Astrocyte (in vitro differentiated cells and primary cell): ENCODE measurements around the gene USH1C. TPM values are rescaled to one million over a fixed set of nuclear protein-coding genes. Genes with fewer than 3 reads are reported as not detected.

ENCODE experiments used
- DNase-seq: peaks from one replicate; pipeline ENCODE4 v3.0.0-alpha.2; 2010; ENCODE audit warnings: low read depth
- FAIRE-seq: peaks from 2 replicates; lab custom pipeline; 2011; peaks lifted over from hg19 to GRCh38; lab: Jason Lieb, UNC
- H2AFZ ChIP-seq: 2 replicates; pipeline ENCODE4 v1.6.0; 2012; ENCODE audit warnings: low read depth, low read length, inconsistent platforms
- H3K27ac ChIP-seq: 2 replicates; pipeline ENCODE4 v1.5.1; 2011; ENCODE audit warnings: low read depth, low read length, inconsistent platforms
- H3K27me3 ChIP-seq: 2 replicates; pipeline ENCODE4 v1.6.0; 2011; ENCODE audit warnings: low read length, inconsistent platforms; ENCODE audit not compliant: insufficient read depth
- H3K36me3 ChIP-seq: 2 replicates; pipeline ENCODE4 v1.5.1; 2011; ENCODE audit warnings: low read length, inconsistent platforms; ENCODE audit not compliant: insufficient read depth
- H3K4me1 ChIP-seq: 2 replicates; pipeline ENCODE4 v1.5.1; 2011; ENCODE audit warnings: low read length, inconsistent platforms; ENCODE audit not compliant: insufficient read depth
- H3K4me2 ChIP-seq: 2 replicates; pipeline ENCODE4 v1.6.0; 2012; ENCODE audit warnings: low read length, inconsistent platforms
- H3K4me3 ChIP-seq: 2 replicates; pipeline ENCODE4 v1.5.1; 2011; ENCODE audit warnings: low read depth, mild to moderate bottlenecking, low read length, inconsistent platforms; ENCODE audit not compliant: insufficient read depth
- H3K79me2 ChIP-seq: 2 replicates; pipeline ENCODE4 v1.6.0; 2012; ENCODE audit warnings: mild to moderate bottlenecking, low read length, inconsistent platforms; ENCODE audit not compliant: insufficient read depth
- H3K9ac ChIP-seq: 2 replicates; pipeline ENCODE4 v1.6.0; 2012; ENCODE audit warnings: mild to moderate bottlenecking, low read length, inconsistent platforms
- H3K9me3 ChIP-seq: 2 replicates; pipeline ENCODE4 v1.5.1; 2012; ENCODE audit warnings: low read depth, mild to moderate bottlenecking, low read length, inconsistent platforms; ENCODE audit not compliant: insufficient read depth
- H4K20me1 ChIP-seq: 2 replicates; pipeline ENCODE4 v1.6.0; 2012; ENCODE audit warnings: low read length, inconsistent platforms; ENCODE audit not compliant: insufficient read depth
- H3K27ac Mint-ChIP-seq: one replicate; pipeline ENCODE4 v1.8.0; 2021; ENCODE audit warnings: mild to moderate bottlenecking, mixed read lengths; ENCODE audit not compliant: unreplicated experiment
- H3K27me3 Mint-ChIP-seq: one replicate; pipeline ENCODE4 v1.8.0; 2021; ENCODE audit warnings: low read depth, mixed read lengths; ENCODE audit not compliant: unreplicated experiment
- H3K36me3 Mint-ChIP-seq: one replicate; pipeline ENCODE4 v1.8.0; 2021; ENCODE audit warnings: low read depth, mixed read lengths; ENCODE audit not compliant: unreplicated experiment
- H3K4me1 Mint-ChIP-seq: one replicate; pipeline ENCODE4 v1.8.0; 2021; ENCODE audit warnings: low read depth, mixed read lengths; ENCODE audit not compliant: unreplicated experiment
- H3K4me3 Mint-ChIP-seq: one replicate; pipeline ENCODE4 v1.8.0; 2021; ENCODE audit warnings: mild to moderate bottlenecking, moderate library complexity, mixed read lengths; ENCODE audit not compliant: unreplicated experiment
- H3K9me3 Mint-ChIP-seq: one replicate; pipeline ENCODE4 v1.8.0; 2021; ENCODE audit warnings: mild to moderate bottlenecking, mixed read lengths; ENCODE audit not compliant: unreplicated experiment
- CTCF ChIP-seq: IDR thresholded peaks from 2 replicates; pipeline ENCODE4 v1.5.1; 2011; ENCODE audit warnings: low read depth, mild to moderate bottlenecking, inconsistent platforms, low read length, moderate library complexity; ENCODE audit not compliant: insufficient read depth
- EZH2 ChIP-seq: IDR thresholded peaks from 2 replicates; pipeline ENCODE4 v1.6.1; 2012; ENCODE audit warnings: mild to moderate bottlenecking, low read length, inconsistent platforms; ENCODE audit not compliant: insufficient read depth
- total RNA-seq: library from RNA; stranded (reverse); gene quantifications from 2 replicates; pipeline ENCODE4 v1.2.1, GENCODE V29; 2021

Gene USH1C
- total RNA-seq, 1 donor from 2014 or later = not detected

GRCh38 chr11:17458268-17458667, 85.9 kb downstream of the USH1C start:
- no peak overlapping the region for H2AFZ ChIP-seq

GRCh38 chr11:17457396-17458173, 86.6 kb downstream of the USH1C start:
- Histone ChIP-seq H3K79me2 (no peaks in the 10 kb centered on the region), H3K27ac (no peak overlapping the region), H3K9ac (no peak overlapping the region), H3K36me3 (no peaks in the 10 kb centered on the region), H3K4me2 (no peak overlapping the region), H2AFZ (no peak overlapping the region), H4K20me1 (no peaks in the 10 kb centered on the region), H3K4me3 (no peak overlapping the region), H3K9me3 (no peaks in the 10 kb centered on the region), H3K4me1 (no peaks in the 10 kb centered on the region), H3K27me3 (peaks cover 5% of the 10 kb centered on the region)
- Mint-ChIP-seq H3K27me3 (peaks cover 30% of the 10 kb centered on the region), H3K27ac (no peak overlapping the region), H3K9me3 (no peaks in the 10 kb centered on the region), H3K4me1 (no peaks in the 10 kb centered on the region), H3K4me3 (no peak overlapping the region), H3K36me3 (no peaks in the 10 kb centered on the region)
- TF ChIP-seq EZH2 (no peak), CTCF (no peak)
- DNase-seq = no peak
- no peak for FAIRE-seq

More at GRCh38 chr11:17458268-17458667, 85.9 kb downstream of the USH1C start:
- no peaks in the 10 kb centered on the region for H3K9me3 Mint-ChIP-seq
- H3K27me3 Mint-ChIP-seq = peaks cover 24% of the 10 kb centered on the region
- Histone ChIP-seq H3K9ac (no peak overlapping the region), H3K36me3 (no peaks in the 10 kb centered on the region), H3K4me1 (no peaks in the 10 kb centered on the region), H3K4me2 (no peak overlapping the region), H3K27ac (no peak overlapping the region), H3K27me3 (peaks cover 3% of the 10 kb centered on the region), H3K4me3 (no peak overlapping the region), H3K9me3 (no peaks in the 10 kb centered on the region), H3K79me2 (no peaks in the 10 kb centered on the region), H4K20me1 (no peaks in the 10 kb centered on the region)
- no peak overlapping the region for H3K27ac Mint-ChIP-seq
- H3K36me3 Mint-ChIP-seq = no peaks in the 10 kb centered on the region
- TF ChIP-seq CTCF (no peak), EZH2 (no peak)
- H3K4me3 Mint-ChIP-seq = no peak overlapping the region
- no peak for FAIRE-seq
- no peak for DNase-seq
- H3K4me1 Mint-ChIP-seq = no peaks in the 10 kb centered on the region

GRCh38 chr11:17452668-17453067, 91.5 kb downstream of the USH1C start:
- Histone ChIP-seq H4K20me1 (no peaks in the 10 kb centered on the region), H3K9me3 (no peaks in the 10 kb centered on the region), H3K27me3 (peaks cover 5% of the 10 kb centered on the region), H3K79me2 (no peaks in the 10 kb centered on the region), H3K9ac (no peak overlapping the region), H3K4me1 (no peaks in the 10 kb centered on the region), H3K27ac (no peak overlapping the region), H3K36me3 (no peaks in the 10 kb centered on the region), H2AFZ (no peak overlapping the region), H3K4me2 (no peak overlapping the region), H3K4me3 (no peak overlapping the region)
- H3K4me1 Mint-ChIP-seq = no peaks in the 10 kb centered on the region
- no peak overlapping the region for H3K4me3 Mint-ChIP-seq
- peaks cover 1% of the 10 kb centered on the region for H3K36me3 Mint-ChIP-seq
- FAIRE-seq = no peak
- H3K27me3 Mint-ChIP-seq = peaks cover 42% of the 10 kb centered on the region
- no peak overlapping the region for H3K27ac Mint-ChIP-seq
- H3K9me3 Mint-ChIP-seq = no peaks in the 10 kb centered on the region
- no peak for DNase-seq
- TF ChIP-seq CTCF (no peak), EZH2 (no peak)
